Stimulated activated naive CD8-positive, alpha-beta T cell treated with anti-CD3 and anti-CD28 coated beads, Interleukin-15, Interleukin-2, amounts not matched to agents 100 U/mL and 50 U/mL, for 24 hours (primary cell): ENCODE measurements around the gene EPHB6.

Source experiments
- ATAC-seq: fragments of 150-1000 bp; cut with Tn5 transposase; one replicate; pipeline ENCODE4 v1.10.0; 2021
- DNase-seq: peaks from one replicate; pipeline ENCODE4 v3.0.0; 2021

EPHB6 gene

GRCh38 chr7:142854372-142855113, at the start of gene EPHB6:
Gene EPHB6, plus strand, starts transcription at chr7:142855076. Its CDS starts 8,152 bp downstream, at chr7:142863228.
- ATAC-seq (peak; percentile 70), DNase-seq (peak; percentile 71)

- DNase-seq (no peak), ATAC-seq (no peak)
Observed at GRCh38 chr7:142805350-142806021, 49.4 kb upstream of the EPHB6 start.

- ATAC-seq (no peak), DNase-seq (no peak)
Observed at GRCh38 chr7:142806022-142806356, 48.9 kb upstream of the EPHB6 start.

GRCh38 chr7:142806957-142807356, 47.9 kb upstream of the EPHB6 start:
- ATAC-seq, result no peak
- no peak for DNase-seq

- ATAC-seq (peak; percentile 8), DNase-seq (peak; percentile 51)
Observed at GRCh38 chr7:142807855-142808460, 46.9 kb upstream of the EPHB6 start.

GRCh38 chr7:142808461-142808801, 46.4 kb upstream of the EPHB6 start:
- DNase-seq (no peak), ATAC-seq (peak; percentile 10)

- ATAC-seq (peak; percentile 70), DNase-seq (peak; percentile 91)
Observed at GRCh38 chr7:142808802-142809583, 45.9 kb upstream of the EPHB6 start.

- DNase-seq (no peak), ATAC-seq (no peak)
Observed at GRCh38 chr7:142809671-142810070, 45.2 kb upstream of the EPHB6 start.

GRCh38 chr7:142811154-142811737, 43.6 kb upstream of the EPHB6 start:
- DNase-seq (no peak), ATAC-seq (no peak)

- ATAC-seq (no peak), DNase-seq (no peak)
Observed at GRCh38 chr7:142812437-142813215, 42.2 kb upstream of the EPHB6 start.

- ATAC-seq, result no peak
- no peak for DNase-seq
Observed at GRCh38 chr7:142813226-142813625, 41.6 kb upstream of the EPHB6 start.

- DNase-seq (no peak), ATAC-seq (no peak)
Observed at GRCh38 chr7:142813699-142814098, 41.2 kb upstream of the EPHB6 start.

- ATAC-seq, result no peak
Observed at GRCh38 chr7:142814451-142814850, 40.4 kb upstream of the EPHB6 start.

GRCh38 chr7:142815134-142815533, 39.7 kb upstream of the EPHB6 start:
- DNase-seq (no peak), ATAC-seq (no peak)

More at GRCh38 chr7:142814451-142814850, 40.4 kb upstream of the EPHB6 start:
- no peak for DNase-seq

GRCh38 chr7:142817506-142817905, 37.4 kb upstream of the EPHB6 start:
- DNase-seq (no peak), ATAC-seq (no peak)

- DNase-seq (no peak), ATAC-seq (no peak)
Observed at GRCh38 chr7:142819530-142819929, 35.3 kb upstream of the EPHB6 start.

- ATAC-seq (no peak), DNase-seq (no peak)
Observed at GRCh38 chr7:142822714-142823113, 32.2 kb upstream of the EPHB6 start.

- DNase-seq, result no peak
- peak; percentile 49 for ATAC-seq
Observed at GRCh38 chr7:142827951-142828500, 26.9 kb upstream of the EPHB6 start.

GRCh38 chr7:142832417-142832816, 22.5 kb upstream of the EPHB6 start:
- ATAC-seq (no peak), DNase-seq (no peak)

- DNase-seq (no peak), ATAC-seq (peak; percentile 55)
Observed at GRCh38 chr7:142833174-142834048, 21.5 kb upstream of the EPHB6 start.
